AG09309 (cell line): ENCODE results near the gene DIS3L2.

ENCODE experiments used
- DNase-seq: peaks from one replicate; pipeline ENCODE4 v3.0.0-alpha.2; 2010; ENCODE audit warnings: low read depth
- H3K4me3 ChIP-seq: 2 replicates; pipeline ENCODE4 v1.5.1; 2011; ENCODE audit warnings: mild to moderate bottlenecking, low read depth, low read length, moderate library complexity; ENCODE audit not compliant: control insufficient read depth
- CTCF ChIP-seq: IDR thresholded peaks from 2 replicates; pipeline ENCODE4 v1.5.1; 2011; ENCODE audit warnings: mild to moderate bottlenecking, low read depth, low read length, inconsistent platforms; ENCODE audit not compliant: insufficient read depth, control insufficient read depth; ENCODE audit errors: missing control alignments

The DIS3L2 gene

GRCh38 chr2:232291343-232291742, 329.8 kb downstream of the DIS3L2 start:
- DNase-seq = no peak
- no peak for TF ChIP-seq CTCF

GRCh38 chr2:232292395-232293154, 331.1 kb downstream of the DIS3L2 start:
- peak; percentile 2 for DNase-seq
- TF ChIP-seq CTCF = peak; percentile 85
- H3K4me3 ChIP-seq = no peak overlapping the region

More at GRCh38 chr2:232291343-232291742, 329.8 kb downstream of the DIS3L2 start:
- no peak overlapping the region for H3K4me3 ChIP-seq

- no peak for TF ChIP-seq CTCF
- H3K4me3 ChIP-seq = no peak overlapping the region
- DNase-seq = no peak
Measured at GRCh38 chr2:232293191-232293590, 331.7 kb downstream of the DIS3L2 start.

GRCh38 chr2:232295971-232296370, 334.5 kb downstream of the DIS3L2 start:
- DNase-seq = no peak
- no peak overlapping the region for H3K4me3 ChIP-seq
- TF ChIP-seq CTCF = no peak

- TF ChIP-seq CTCF = no peak
- H3K4me3 ChIP-seq = no peak overlapping the region
- DNase-seq = no peak
Measured at GRCh38 chr2:232296776-232297525, 335.4 kb downstream of the DIS3L2 start.

GRCh38 chr2:232299084-232299483, 337.6 kb downstream of the DIS3L2 start:
- TF ChIP-seq CTCF = no peak
- no peak for DNase-seq
- H3K4me3 ChIP-seq = no peak overlapping the region
